CD14-positive monocyte (primary cell): ENCODE measurements around the gene CEP97. TPM values are rescaled to one million over a fixed set of nuclear protein-coding genes. Genes with fewer than 3 reads are reported as not detected.
"Not testable (repeated sequence)": the region's sequence is repeated elsewhere in the genome, so short reads cannot be mapped to it uniquely, and the experiment has no call there.

Source experiments
- DNase-seq, 3 donors: peaks; one replicate each; pipeline ENCODE4 v3.0.0-alpha.2; 2011 to 2022
- H2AFZ ChIP-seq: 2 replicates; pipeline ENCODE4 v1.6.0; 2012; ENCODE audit warnings: mild to moderate bottlenecking, low read depth, low read length, inconsistent platforms; ENCODE audit not compliant: insufficient read depth, poor library complexity, severe bottlenecking
- H3K27ac ChIP-seq, 2 donors: 1 replicate in 1 of 2; 2 replicates in 1 of 2; pipeline ENCODE4 v1.5.1; 2012 to 2013; ENCODE audit warnings: low read length in 2 of 2, control low read depth in 1 of 2, inconsistent platforms in 1 of 2, low read depth in 1 of 2, mild to moderate bottlenecking in 1 of 2
- H3K27me3 ChIP-seq, 2 donors: one replicate each; pipeline versions ENCODE4 v1.6.0 to v1.6.1; 2011 to 2013; ENCODE audit warnings: low read length in 2 of 2; ENCODE audit not compliant: control insufficient read depth in 2 of 2, insufficient read depth in 2 of 2
- H3K36me3 ChIP-seq, 2 donors: replicated peaks in 1 of 2; 1 replicate in 1 of 2; 2 replicates in 1 of 2; pipeline versions ENCODE4 v1.5.1 to v1.6.1; 2012 to 2013; ENCODE audit warnings: low read length in 2 of 2, control low read depth in 1 of 2, inconsistent platforms in 1 of 2, mild to moderate bottlenecking in 1 of 2; ENCODE audit not compliant: insufficient read depth in 2 of 2, control insufficient read depth in 1 of 2
- H3K4me1 ChIP-seq, 2 donors: 1 replicate in 1 of 2; 2 replicates in 1 of 2; pipeline versions ENCODE4 v1.5.1 to v1.6.1; 2012 to 2013; ENCODE audit warnings: low read length in 2 of 2, control low read depth in 1 of 2, inconsistent platforms in 1 of 2, mild to moderate bottlenecking in 1 of 2, moderate library complexity in 1 of 2; ENCODE audit not compliant: insufficient read depth in 2 of 2, control insufficient read depth in 1 of 2
- H3K4me2 ChIP-seq: replicated peaks from 2 replicates; pipeline ENCODE3; 2012; ENCODE audit warnings: low read length, moderate library complexity, mild to moderate bottlenecking; ENCODE audit not compliant: poor library complexity, severe bottlenecking; ENCODE audit errors: extremely low read depth
- H3K4me3 ChIP-seq, 3 experiments: fragments of 200-600 bp in 1 of 3; sonication (generic) in 1 of 3; replicated peaks in 1 of 3; 1 replicate in 2 of 3; 2 replicates in 1 of 3; pipeline ENCODE4 v1.5.1; 2011 to 2013; ENCODE audit warnings: low read length in 3 of 3, mild to moderate bottlenecking in 3 of 3, control low read depth in 2 of 3, low read depth in 2 of 3, inconsistent platforms in 1 of 3, moderate library complexity in 1 of 3
- H3K79me2 ChIP-seq: 2 replicates; pipeline ENCODE4 v1.6.0; 2012; ENCODE audit warnings: mild to moderate bottlenecking, control low read depth, inconsistent platforms, low read length, moderate library complexity; ENCODE audit not compliant: insufficient read depth
- H3K9ac ChIP-seq: 2 replicates; pipeline ENCODE4 v1.6.0; 2017; ENCODE audit warnings: low read length, mild to moderate bottlenecking; ENCODE audit not compliant: insufficient read depth, poor library complexity, severe bottlenecking
- H3K9me3 ChIP-seq, 2 donors: replicated peaks in 1 of 2; 1 replicate in 1 of 2; 2 replicates in 1 of 2; pipeline versions ENCODE4 v1.5.1 to v1.6.1; 2012 to 2013; ENCODE audit warnings: low read length in 2 of 2, control low read depth in 1 of 2; ENCODE audit not compliant: control insufficient read depth in 1 of 2, insufficient read depth in 1 of 2
- H4K20me1 ChIP-seq: 2 replicates; pipeline ENCODE4 v1.6.0; 2012; ENCODE audit warnings: mild to moderate bottlenecking, low read length, control low read depth, moderate library complexity; ENCODE audit not compliant: insufficient read depth
- H3K27ac Mint-ChIP-seq, 7 donors: one replicate each; pipeline ENCODE4 v1.8.0; 2020; ENCODE audit warnings: mild to moderate bottlenecking in 7 of 7, mixed read lengths in 7 of 7, moderate library complexity in 6 of 7, inconsistent platforms in 2 of 7
- H3K27me3 Mint-ChIP-seq, 3 donors: one replicate each; pipeline ENCODE4 v1.8.0; 2021 to 2022; ENCODE audit warnings: low read depth in 3 of 3, mild to moderate bottlenecking in 3 of 3, mixed read lengths in 3 of 3, moderate library complexity in 3 of 3, inconsistent platforms in 1 of 3
- H3K36me3 Mint-ChIP-seq, 2 donors: one replicate each; pipeline ENCODE4 v1.8.0; 2020; ENCODE audit warnings: mixed read lengths in 2 of 2, inconsistent platforms in 1 of 2, mild to moderate bottlenecking in 1 of 2
- H3K4me1 Mint-ChIP-seq: one replicate; pipeline ENCODE4 v1.8.0; 2020; ENCODE audit warnings: mild to moderate bottlenecking, mixed read lengths
- H3K4me3 Mint-ChIP-seq, 2 donors: one replicate each; pipeline ENCODE4 v1.8.0; 2020; ENCODE audit warnings: mild to moderate bottlenecking in 2 of 2, mixed read lengths in 2 of 2, moderate library complexity in 1 of 2
- H3K9me3 Mint-ChIP-seq, 7 donors: one replicate each; pipeline ENCODE4 v1.8.0; 2020 to 2022; ENCODE audit warnings: mixed read lengths in 7 of 7, mild to moderate bottlenecking in 6 of 7, moderate library complexity in 6 of 7, inconsistent platforms in 2 of 7
- WGBS: methylation state at CpG from one replicate; pipeline ENCODE4 v1.1.5; 2013; ENCODE audit warnings: missing lambda C conversion rate; ENCODE audit not compliant: insufficient coverage; 5-methylcytosine and 5-hydroxymethylcytosine counted together
- intact Hi-C, 2 donors: fragments of 100-400 bp; cut with micrococcal nuclease; formaldehyde crosslinking; loops; one replicate each; pipeline versions ENCODE4 v1.15.0 to v1.15.1; 2023
- polyA plus RNA-seq, 3 donors: library from polyadenylated mRNA; depleted of rRNA in 1 of 3; unstranded in 2 of 3; stranded (reverse) in 1 of 3; fragments of 300-500 nt in 2 of 3; fragments of >200 nt in 1 of 3; fragmentation: Illumina TruSeq in 2 of 3; gene quantifications; 1 replicate in 2 of 3; 2 replicates in 1 of 3; pipeline ENCODE4 v1.2.3, GENCODE V29; 2012 to 2021
- TF ChIP-seq, protein P1 (sequence below): fragments of 200-600 bp; IDR thresholded peaks from one replicate; pipeline ENCODE4 v1.8.0; 2022; ENCODE audit warnings: antibody characterized with exemption, mild to moderate bottlenecking

Gene CEP97
- polyA plus RNA-seq, 3 donors: 0.79 to 1.7 (median 1.5) TPM

DNA sequence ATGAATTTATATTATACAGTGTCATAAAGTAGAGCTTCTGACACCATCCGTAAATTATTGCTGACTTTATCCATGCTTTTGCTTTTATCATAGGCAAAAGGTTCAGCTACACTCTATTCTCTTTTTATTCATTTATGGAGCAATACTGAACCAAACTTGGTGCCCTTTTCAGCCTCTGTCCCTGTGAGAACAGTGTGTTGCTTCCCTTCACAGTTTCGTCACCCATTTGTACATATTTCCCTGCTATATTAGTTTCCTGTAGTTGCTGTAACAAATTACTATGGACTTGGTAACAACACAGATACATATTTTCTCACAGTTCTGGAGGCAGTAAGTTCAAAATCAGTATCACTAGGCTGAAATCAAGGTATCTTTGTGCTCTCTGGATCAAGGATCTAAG, 35.1 kb upstream of the CEP97 start:
- Mint-ChIP-seq H3K27me3 (peaks cover 0 to 2% (median 0%) of the 10 kb centered on the region in 3 donors), H3K4me1 (peaks cover 49% of the 10 kb centered on the region), H3K4me3 (no peak overlapping the region), H3K36me3 (peaks cover 10 to 13% of the 10 kb centered on the region in 2 donors), H3K27ac (peak overlapping the region; percentile 69 to 86 (median 73)), H3K9me3 (peaks cover 0 to 5% (median 0%) of the 10 kb centered on the region in 7 donors)
- H4K20me1 ChIP-seq: no peaks in the 10 kb centered on the region
- peaks cover 22% of the 10 kb centered on the region for H3K79me2 ChIP-seq
- H3K9me3 ChIP-seq: no peaks in the 10 kb centered on the region
- DNase-seq: peak; percentile 38 to 57 (median 41)
- H2AFZ ChIP-seq: no peak overlapping the region
- peak overlapping the region in 1 of 2 donors; percentile 63 for H3K27ac ChIP-seq
- no peak overlapping the region for H3K4me2 ChIP-seq
- H3K36me3 ChIP-seq: peaks cover 9 to 10% of the 10 kb centered on the region in 2 donors
- TF ChIP-seq, protein P1, sequence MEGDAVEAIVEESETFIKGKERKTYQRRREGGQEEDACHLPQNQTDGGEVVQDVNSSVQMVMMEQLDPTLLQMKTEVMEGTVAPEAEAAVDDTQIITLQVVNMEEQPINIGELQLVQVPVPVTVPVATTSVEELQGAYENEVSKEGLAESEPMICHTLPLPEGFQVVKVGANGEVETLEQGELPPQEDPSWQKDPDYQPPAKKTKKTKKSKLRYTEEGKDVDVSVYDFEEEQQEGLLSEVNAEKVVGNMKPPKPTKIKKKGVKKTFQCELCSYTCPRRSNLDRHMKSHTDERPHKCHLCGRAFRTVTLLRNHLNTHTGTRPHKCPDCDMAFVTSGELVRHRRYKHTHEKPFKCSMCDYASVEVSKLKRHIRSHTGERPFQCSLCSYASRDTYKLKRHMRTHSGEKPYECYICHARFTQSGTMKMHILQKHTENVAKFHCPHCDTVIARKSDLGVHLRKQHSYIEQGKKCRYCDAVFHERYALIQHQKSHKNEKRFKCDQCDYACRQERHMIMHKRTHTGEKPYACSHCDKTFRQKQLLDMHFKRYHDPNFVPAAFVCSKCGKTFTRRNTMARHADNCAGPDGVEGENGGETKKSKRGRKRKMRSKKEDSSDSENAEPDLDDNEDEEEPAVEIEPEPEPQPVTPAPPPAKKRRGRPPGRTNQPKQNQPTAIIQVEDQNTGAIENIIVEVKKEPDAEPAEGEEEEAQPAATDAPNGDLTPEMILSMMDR: no peak
- WGBS: 20% methylated on average over 1 of the region's 2 CpGs
- H3K9ac ChIP-seq: no peak overlapping the region
- H3K4me1 ChIP-seq: peaks cover 50 to 55% of the 10 kb centered on the region in 2 donors
- no peaks in the 10 kb centered on the region for H3K27me3 ChIP-seq
- intact Hi-C loops: loop anchor here (5.0 kb wide), 2 partner anchors 33 to 117 kb away; partner anchors contain the start of genes PCNP (in 2 of the 2) and CEP97 (in 1 of the 2)
- no peak overlapping the region for H3K4me3 ChIP-seq

DNA sequence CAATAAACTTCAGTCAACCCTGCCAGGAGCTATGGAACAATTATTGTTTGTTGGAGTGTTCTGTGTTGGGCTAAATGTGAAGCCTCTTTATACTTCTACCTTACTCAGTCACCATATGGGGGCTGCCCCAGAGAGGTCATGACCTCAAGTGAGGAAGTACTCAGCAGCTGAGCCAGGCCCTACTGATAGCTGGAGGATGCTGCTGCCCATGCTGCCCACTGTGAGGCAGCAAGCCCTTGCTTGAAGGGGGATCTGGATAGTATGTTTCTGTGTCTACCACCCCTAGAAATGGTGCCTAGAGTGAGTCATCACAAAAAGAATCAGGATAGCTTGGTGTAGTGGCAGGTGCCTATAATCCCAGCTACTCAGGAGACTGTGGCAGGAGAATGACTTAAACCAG, 33.4 kb upstream of the CEP97 start:
- Mint-ChIP-seq H3K4me1 (peaks cover 36% of the 10 kb centered on the region), H3K4me3 (no peak overlapping the region), H3K27ac (peak overlapping the region in 4 of 7 donors; percentile 30 to 73 (median 42)), H3K9me3 (peaks cover 0 to 5% (median 0%) of the 10 kb centered on the region in 7 donors), H3K36me3 (no peaks in the 10 kb centered on the region), H3K27me3 (peaks cover 0 to 2% (median 0%) of the 10 kb centered on the region in 3 donors)
- H3K4me3 ChIP-seq: no peak overlapping the region
- H2AFZ ChIP-seq: no peak overlapping the region
- H3K9me3 ChIP-seq: no peaks in the 10 kb centered on the region
- intact Hi-C loops: no loop called here
- no peaks in the 10 kb centered on the region for H3K27me3 ChIP-seq
- peak; percentile 29 to 72 (median 36) for DNase-seq
- no peaks in the 10 kb centered on the region for H3K36me3 ChIP-seq
- no peak overlapping the region for H3K4me2 ChIP-seq
- no peak overlapping the region for H3K9ac ChIP-seq
- TF ChIP-seq, protein P1: no peak
- H4K20me1 ChIP-seq: no peaks in the 10 kb centered on the region
- H3K27ac ChIP-seq: no peak overlapping the region
- peaks cover 6% of the 10 kb centered on the region for H3K79me2 ChIP-seq
- peaks cover 36 to 38% of the 10 kb centered on the region in 2 donors for H3K4me1 ChIP-seq

DNA sequence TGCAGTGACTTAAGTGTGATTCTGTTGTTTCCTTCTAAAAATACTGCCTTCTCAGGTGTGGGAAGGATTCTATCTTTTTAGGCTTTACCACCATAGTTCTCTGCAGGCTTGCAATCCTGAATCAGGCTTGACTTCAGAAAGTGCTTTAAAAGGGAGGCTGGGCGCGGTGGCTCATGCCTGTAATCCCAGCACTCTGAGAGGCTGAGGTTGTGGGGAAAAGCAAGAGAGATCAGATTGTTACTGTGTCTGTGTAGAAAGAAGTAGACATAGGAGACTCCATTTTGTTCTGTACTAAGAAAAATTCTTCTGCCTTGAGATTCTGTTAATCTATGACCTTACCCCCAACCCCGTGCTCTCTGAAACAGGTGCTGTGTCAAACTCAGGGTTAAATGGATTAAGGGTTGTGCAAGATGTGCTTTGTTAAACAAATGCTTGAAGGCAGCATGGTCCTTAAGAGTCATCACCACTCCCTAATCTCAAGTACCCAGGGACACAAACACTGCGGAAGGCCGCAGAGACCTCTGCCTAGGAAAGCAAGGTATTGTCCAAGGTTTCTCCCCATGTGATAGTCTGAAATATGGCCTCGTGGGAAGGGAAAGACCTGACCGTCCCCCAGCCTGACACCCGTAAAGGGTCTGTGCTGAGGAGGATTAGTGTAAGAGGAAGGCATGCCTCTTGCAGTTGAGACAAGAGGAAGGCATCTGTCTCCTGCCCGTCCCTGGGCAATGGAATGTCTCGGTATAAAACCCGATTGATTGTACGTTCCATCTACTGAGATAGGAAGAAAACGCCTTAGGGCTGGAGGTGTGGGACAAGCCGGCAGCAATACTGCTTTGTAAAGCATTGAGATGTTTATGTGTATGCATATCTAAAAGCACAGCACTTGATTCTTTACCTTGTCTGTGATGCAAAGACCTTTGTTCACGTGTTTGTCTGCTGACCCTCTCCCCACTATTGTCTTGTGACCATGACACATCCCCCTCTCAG, 32.4 kb upstream of the CEP97 start:
- DNase-seq, H3K9ac ChIP-seq, H3K4me3 Mint-ChIP-seq, H3K36me3 ChIP-seq, H3K4me3 ChIP-seq, H3K27me3 Mint-ChIP-seq, H3K4me2 ChIP-seq, H3K9me3 ChIP-seq, H2AFZ ChIP-seq, H3K27ac Mint-ChIP-seq, H3K27me3 ChIP-seq, intact Hi-C loops, H3K27ac ChIP-seq, H3K36me3 Mint-ChIP-seq, H3K79me2 ChIP-seq, H4K20me1 ChIP-seq, H3K9me3 Mint-ChIP-seq: not testable (repeated sequence)
- H3K4me1 Mint-ChIP-seq: peaks cover 34% of the 10 kb centered on the region
- H3K4me1 ChIP-seq: peaks cover 34 to 35% of the 10 kb centered on the region in 2 donors
- WGBS: 84% methylated on average over 5 of the region's 15 CpGs
